ENCODE measurements around the gene MOB1A.

Gene MOB1A

GRCh38 chr2:74103763-74104162 is 74.9 kb downstream of the MOB1A start:
- no peak for DNase-seq (ENCODE audit: low read depth in 2 of 2)
